Anterior cingulate cortex (tissue), 58 donors: ENCODE results near the gene ZNF236.
"Not testable (repeated sequence)": the region's sequence is repeated elsewhere in the genome, so short reads cannot be mapped to it uniquely, and the experiment has no call there.

Experiments
- DNase-seq, 58 donors: peaks; one replicate each; lab custom pipeline; 2025; lab: John Stamatoyannopoulos, UW

Gene ZNF236

DNA sequence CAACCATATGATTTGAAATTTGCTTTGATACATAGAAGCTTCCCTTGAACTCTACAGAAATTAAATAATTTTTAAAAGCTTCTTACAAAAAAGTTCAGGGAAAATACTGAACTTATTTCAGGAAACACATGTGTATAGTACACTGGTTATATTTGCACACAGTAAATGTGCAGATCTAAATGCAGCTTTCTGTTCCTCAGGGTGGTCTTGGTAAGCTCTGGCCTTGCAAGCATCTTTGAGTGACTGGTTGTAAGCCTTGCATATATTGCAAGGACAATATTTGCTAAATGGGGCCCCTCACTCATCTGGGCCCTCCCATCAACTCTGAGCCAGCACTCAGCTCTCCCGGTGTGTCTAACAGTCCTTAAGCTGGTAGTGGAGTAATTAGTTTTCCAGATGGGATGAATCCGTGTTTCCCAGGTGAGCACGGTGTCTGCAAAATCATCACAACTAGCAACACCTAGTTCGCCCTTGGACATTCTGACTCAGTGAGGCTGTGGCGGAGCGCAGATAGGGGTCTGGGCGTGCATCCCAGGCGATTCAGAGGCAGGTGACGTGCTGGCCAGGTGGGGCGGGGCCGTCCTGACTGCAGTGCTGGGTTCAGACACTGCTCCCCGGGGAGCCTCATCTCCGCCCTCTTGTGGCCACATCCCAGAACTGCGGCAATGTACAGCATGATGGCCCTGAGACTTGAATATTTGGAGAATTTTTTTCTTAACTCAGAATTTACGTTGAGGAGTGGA lies 160.7 kb downstream of the ZNF236 start:
- peak in 53 of 58 donors; percentile 20 to 87 (median 59) for DNase-seq

- DNase-seq: no peak
Measured at GRCh38 chr18:76983613-76984051, 161.3 kb downstream of the ZNF236 start.

- DNase-seq: no peak
Measured at GRCh38 chr18:76984193-76985155, 162.1 kb downstream of the ZNF236 start.

DNA sequence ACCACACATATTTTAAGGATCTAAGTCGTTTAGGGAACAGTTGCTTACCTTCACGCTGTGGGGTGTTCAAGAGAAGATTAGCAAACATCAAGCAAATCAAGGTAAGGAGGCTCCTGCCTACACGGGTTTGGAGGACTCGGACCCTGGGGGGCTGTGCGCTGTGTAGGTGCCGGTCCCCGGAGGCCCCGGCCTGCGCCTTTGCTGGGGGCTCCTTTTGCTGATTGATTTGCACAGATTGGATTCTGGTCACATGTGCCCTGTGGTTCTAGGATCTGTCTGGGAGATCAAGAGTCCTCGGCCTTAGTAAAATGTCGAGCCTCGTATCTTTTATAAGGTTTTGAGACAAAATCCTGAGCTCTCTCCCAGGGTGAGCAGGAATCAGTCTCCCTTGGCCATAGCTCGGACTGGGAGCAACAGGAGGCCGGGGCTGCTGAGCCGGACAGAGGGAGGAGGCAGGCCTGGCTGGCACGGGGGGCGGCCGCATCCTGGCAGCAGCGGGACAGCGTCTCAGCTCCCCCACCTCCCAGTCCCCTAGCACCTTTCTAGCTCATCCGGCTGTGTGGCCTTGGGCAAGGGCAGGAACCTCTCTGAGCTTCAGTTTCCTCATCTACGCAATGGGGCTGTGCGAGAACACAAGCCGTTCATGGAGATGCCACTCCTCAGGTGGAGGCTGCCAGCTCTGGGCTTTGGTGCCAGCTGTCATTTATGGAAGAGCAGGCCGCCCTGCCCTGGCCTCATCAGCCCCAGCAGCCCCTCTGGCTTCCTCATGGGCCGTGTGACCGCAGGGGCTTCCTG lies 163.0 kb downstream of the ZNF236 start:
- DNase-seq: no peak

DNA sequence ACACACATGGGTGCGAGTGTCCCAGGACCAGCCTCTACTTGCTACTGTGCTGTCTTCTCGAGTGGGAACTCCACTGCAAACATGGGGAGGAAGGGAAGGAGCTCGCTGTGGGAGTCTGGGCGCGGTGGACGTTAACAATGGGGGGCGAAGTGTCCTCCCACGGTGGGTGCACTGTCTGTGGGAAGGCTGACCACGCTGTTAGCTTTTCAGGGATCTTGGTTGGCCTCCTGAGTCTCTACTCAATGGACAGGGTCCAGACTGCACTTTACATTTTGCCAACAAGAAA lies 163.5 kb downstream of the ZNF236 start:
- DNase-seq: no peak

DNA sequence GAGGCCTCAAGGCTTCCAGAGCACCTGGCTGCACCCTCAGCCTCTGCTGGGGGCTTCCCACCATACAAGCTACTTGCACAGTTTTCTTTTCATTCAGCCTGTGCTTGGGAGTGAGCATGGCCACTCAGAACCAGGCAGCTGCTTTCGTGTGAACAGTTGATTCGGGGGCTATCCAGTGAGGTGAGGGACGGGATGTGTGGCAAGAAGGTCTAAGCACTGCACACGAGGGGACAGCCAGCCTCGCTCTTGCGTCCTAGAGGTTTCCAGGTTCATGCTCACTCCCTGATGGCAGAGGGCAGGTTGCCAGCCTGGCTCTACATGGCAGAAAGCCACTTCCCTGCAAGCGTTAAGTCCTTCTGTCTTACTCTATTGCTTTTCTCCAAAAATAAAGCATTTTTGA lies 164.0 kb downstream of the ZNF236 start:
- DNase-seq: no peak

- DNase-seq: peak in 1 of 58 donors; percentile 45
Measured at GRCh38 chr18:76988031-76988826, 165.9 kb downstream of the ZNF236 start.

DNA sequence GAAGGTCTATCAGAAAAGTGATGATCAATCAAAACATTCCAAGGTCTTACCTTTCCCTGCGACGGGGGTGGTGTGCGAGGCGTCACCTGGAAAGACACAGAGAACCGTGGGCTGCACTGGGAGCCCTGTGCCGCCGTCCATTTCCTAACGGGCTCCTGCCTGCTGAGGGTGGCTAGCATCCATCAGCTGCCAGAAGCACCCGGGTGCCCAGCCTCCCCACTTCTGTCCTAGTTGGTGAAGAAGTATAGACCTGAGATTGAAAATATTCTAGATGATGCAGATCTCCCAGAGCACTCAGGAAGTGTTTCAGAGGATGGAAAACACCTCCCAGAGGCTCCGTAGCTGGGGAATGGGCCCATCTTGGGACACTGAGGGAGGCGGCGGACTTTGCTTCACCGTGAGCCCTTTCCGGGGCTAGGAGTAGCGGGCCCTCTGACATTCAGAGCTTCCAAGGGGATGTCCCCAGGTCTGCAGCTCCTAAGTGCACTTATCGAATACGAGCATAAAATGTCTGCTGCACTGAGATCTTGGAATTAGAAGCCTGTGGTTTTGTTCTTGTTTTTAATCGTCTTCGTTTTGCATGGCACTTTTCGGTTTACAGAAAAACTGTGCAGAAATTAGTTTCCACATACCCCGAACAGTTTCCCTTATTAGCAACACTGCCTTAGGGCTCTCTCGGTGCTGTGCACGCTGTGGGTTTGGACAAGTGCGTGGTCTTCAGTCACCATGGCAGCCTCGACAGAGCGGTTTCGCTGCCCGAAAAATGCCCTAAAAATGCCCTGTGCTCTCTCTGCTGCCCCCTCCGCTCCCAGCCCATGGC lies 166.7 kb downstream of the ZNF236 start:
- DNase-seq: no peak

- no peak for DNase-seq
Measured at GRCh38 chr18:76989647-76990190, 167.4 kb downstream of the ZNF236 start.

DNA sequence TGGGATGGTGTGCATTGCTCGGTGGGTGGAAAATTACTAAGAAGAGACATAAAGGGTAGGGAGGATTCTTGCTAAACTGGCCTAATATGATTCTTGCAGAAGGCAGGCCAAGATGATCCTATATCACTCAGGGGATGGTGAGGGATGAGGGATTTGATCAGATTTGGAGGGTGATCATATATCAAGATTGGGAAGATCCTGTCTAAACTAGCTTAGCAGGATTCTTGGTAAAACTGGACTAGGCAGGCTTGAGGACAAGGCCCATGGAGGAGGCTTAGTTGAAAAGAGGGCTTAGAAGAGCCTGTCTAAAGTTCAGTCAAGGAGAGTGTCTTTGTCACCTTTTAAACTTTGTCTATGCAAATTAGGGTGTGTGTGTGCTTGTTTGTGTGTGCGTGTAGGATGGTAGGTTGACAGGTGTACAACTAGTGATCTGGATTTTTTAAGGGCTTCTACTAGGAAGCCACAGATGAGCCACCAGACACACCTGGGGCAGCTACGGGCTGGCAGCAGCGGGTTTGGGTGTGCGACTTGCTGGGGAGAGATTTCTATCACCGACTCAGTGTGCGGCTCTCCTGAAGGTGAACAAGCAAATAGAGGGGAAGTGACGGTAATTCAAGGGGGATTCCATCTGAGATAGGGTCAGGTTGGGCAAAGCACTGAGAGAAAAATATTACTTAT lies 168.1 kb downstream of the ZNF236 start:
- not testable (repeated sequence) for DNase-seq

GRCh38 chr18:76991021-76991688 lies 168.8 kb downstream of the ZNF236 start:
- DNase-seq: no peak

DNA sequence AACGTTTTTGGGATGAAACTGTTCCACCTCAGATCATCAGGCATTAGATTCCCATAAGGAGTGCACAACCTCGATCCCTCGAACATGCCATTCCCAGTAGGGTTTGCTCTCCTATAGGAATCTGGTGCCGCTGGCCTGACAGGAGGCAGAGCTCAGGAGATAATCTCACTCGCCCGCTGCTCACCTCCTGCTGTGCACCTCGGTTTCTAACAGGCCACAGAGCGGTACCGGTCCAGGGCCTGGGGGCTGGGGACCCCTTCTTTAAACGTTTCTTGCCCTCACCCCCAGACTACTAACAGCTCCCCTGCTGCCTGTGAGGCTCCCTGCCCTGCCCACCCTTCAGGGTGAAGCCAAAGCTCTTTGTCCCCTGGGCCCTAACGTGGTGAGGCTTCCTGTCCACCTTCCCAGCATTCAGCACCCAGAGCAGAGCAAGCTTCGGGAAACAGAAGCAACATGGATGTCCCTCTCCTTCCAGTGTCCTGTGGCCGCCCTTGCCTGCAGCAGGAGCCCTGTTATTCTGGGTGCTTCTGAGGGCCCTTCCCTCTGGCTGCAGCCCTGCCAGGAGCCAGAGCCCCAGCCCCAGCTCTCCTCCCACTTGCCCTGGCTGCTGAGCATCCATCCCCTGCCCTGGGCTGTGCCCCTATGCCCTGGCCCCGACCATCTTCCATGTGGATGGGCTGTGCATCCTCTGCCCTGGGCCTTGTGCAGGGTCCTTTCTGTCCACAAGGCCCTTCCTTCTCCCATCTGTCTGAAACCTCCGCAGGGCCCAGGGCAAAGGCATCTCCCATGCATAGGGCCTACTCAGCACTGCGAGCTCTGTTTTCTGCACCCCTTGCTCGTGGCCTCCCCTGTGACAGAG lies 170.1 kb downstream of the ZNF236 start:
- no peak for DNase-seq

GRCh38 chr18:76993085-76993382 lies 170.7 kb downstream of the ZNF236 start:
- no peak for DNase-seq

DNA sequence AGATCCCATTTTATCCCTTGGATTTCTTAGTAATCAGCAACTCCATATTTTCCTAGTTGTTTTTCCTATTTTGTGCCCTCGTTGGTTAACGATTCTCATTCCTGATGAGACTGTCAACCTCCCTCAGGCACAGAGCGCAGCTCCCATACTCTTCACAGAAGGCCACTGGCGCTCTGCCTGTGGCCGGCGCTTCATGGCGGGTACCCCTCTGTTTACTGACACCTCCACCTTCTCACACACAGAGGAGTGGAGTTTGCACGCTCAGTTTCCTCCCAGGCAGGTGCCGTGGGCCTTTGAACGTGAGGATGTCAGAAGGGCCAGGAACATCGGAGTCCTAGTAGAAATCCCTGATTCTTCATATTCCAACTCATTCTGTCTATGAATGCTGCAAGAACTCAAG lies 171.2 kb downstream of the ZNF236 start:
- no peak for DNase-seq

DNA sequence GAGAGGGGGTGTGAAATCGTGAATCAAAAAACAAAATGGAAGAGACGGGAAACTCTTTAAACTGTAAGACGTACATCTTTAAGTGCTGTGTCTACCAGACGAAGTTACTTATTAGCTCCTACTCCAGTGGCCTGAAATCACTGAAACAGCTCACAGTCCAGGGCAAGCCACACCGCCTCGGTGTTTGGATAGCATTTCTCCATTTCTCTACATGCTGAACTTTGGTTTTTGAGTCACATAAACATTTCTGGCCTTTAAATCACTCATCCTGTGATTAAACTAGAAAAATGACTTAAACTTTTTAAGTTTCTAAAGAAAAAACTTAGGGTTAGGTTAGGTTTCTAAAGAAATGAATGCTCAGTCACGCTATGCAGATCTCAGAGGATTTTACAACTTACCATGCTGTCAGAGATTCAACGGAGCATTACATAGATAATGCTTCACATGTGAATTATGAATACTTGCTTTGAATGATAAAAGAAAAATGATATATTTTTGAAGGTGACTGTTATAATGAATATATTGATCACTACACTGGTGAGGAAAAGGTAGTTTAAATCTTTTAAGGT lies 171.8 kb downstream of the ZNF236 start:
- no peak for DNase-seq

DNA sequence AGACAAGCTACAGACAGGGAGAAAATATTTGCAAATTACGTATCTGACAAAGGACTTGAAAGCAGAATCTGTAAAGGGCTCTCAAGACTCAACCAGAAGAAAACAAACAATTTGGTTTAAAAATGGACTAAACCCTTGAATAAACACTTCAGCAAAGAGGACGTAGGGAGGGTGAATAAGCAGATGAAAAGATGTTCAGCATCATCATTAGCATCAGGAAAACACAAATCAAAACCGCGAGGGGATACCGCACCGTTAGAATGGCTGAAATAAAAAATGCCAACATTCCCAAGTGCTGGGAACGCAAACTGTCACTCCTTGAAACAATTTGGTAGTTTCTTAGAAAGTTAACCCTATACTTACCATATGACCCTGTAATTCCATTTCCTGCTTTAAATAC lies 173.5 kb downstream of the ZNF236 start:
- DNase-seq: no peak

DNA sequence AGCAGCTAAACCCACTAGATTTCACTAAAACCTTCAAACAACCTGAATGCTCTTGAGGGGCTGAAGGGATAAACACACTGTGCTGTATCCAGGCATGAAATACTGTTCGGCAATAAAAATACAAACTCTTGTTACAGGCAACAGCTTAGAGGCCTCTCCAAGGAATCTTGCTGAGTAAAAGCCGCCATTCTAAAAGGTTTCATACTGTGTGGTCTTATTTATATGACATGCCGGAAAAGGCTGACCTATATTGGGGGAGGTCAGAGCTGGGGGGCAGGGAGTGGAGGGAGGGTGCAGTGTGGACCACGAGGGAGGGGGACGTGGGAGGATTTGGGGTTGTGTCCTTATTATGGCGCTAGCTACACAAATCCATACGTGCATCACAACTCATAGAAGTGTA lies 174.1 kb downstream of the ZNF236 start:
- no peak for DNase-seq
